SK-N-SH (cell line): ENCODE data around the gene ILK.

Experiments
- NFIC ChIP-seq: IDR thresholded peaks from 2 replicates; pipeline ENCODE4 v1.4.0; 2012; ENCODE audit warnings: borderline replicate concordance
- NRF1 ChIP-seq: IDR thresholded peaks from 2 replicates; pipeline ENCODE4 v1.6.1; 2012; ENCODE audit warnings: low read depth, mild to moderate bottlenecking, low read length
- TF ChIP-seq, protein P1 (sequence below): fragments of 200-600 bp; sonication (generic); IDR thresholded peaks from 2 replicates; pipeline ENCODE4 v1.6.1; 2017; ENCODE audit warnings: antibody characterized with exemption, mild to moderate bottlenecking, moderate library complexity

DNA sequence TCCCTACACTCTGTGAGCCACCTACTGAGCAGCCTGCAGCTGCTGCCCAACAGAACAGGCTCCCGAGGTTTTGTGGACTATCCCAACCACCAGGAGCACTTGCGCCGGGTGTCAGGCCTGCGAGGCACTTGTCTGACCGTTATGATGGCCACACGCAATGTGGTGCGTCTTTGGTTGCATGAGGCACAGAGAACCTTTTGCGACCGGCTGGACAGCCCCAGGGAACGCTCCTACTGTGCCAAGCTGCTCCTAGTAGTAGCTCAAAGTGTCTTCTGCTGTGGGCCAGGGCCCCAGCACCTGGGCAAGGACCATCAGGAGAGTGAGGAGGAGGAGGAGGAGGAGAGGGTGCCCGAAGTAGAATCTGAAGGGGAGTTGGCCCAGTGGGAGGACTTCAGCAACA lies 46.5 kb upstream of the ILK start:
- no peak for TF ChIP-seq NRF1
- TF ChIP-seq, protein P1, sequence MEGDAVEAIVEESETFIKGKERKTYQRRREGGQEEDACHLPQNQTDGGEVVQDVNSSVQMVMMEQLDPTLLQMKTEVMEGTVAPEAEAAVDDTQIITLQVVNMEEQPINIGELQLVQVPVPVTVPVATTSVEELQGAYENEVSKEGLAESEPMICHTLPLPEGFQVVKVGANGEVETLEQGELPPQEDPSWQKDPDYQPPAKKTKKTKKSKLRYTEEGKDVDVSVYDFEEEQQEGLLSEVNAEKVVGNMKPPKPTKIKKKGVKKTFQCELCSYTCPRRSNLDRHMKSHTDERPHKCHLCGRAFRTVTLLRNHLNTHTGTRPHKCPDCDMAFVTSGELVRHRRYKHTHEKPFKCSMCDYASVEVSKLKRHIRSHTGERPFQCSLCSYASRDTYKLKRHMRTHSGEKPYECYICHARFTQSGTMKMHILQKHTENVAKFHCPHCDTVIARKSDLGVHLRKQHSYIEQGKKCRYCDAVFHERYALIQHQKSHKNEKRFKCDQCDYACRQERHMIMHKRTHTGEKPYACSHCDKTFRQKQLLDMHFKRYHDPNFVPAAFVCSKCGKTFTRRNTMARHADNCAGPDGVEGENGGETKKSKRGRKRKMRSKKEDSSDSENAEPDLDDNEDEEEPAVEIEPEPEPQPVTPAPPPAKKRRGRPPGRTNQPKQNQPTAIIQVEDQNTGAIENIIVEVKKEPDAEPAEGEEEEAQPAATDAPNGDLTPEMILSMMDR, result no peak
- no peak for TF ChIP-seq NFIC
